Activated CD4-positive, alpha-beta T cell treated with anti-CD3 and anti-CD28 coated beads for 36 hours (primary cell): ENCODE data around the gene PRKCE. TPM values are rescaled to one million over a fixed set of nuclear protein-coding genes. Genes with fewer than 3 reads are reported as not detected.
"Not testable (repeated sequence)": the region's sequence is repeated elsewhere in the genome, so short reads cannot be mapped to it uniquely, and the experiment has no call there.

Source experiments
- ATAC-seq: fragments of 200-7000 bp; cut with Tn5 transposase; one replicate; pipeline ENCODE4 v1.10.0; 2021; ENCODE audit warnings: mild to moderate bottlenecking, moderate library complexity
- CTCF ChIA-PET: fragments of 350-600 bp; sonication (Branson Sonifier 250); formaldehyde crosslinking; loops from one replicate; lab custom pipeline; 2021; ENCODE audit warnings: antibody characterized with exemption; lab: Charles Lee
- POLR2A ChIA-PET: fragments of 350-600 bp; sonication (Branson Sonifier 250); formaldehyde crosslinking; loops from one replicate; lab custom pipeline; 2021; ENCODE audit warnings: antibody characterized with exemption, inconsistent platforms; lab: Charles Lee
- DNase-seq: peaks from one replicate; pipeline ENCODE4 v3.0.0-alpha.2; 2020
- H3K27ac Mint-ChIP-seq: one replicate; pipeline ENCODE4 v1.8.0; 2021; ENCODE audit warnings: mixed read lengths
- H3K27me3 Mint-ChIP-seq: one replicate; pipeline ENCODE4 v1.8.0; 2021; ENCODE audit warnings: mixed read lengths
- H3K36me3 Mint-ChIP-seq: one replicate; pipeline ENCODE4 v1.8.0; 2021; ENCODE audit warnings: low read depth, mixed read lengths
- H3K4me1 Mint-ChIP-seq: one replicate; pipeline ENCODE4 v1.8.0; 2021; ENCODE audit warnings: mixed read lengths
- H3K4me3 Mint-ChIP-seq: one replicate; pipeline ENCODE4 v1.8.0; 2021; ENCODE audit warnings: mild to moderate bottlenecking, moderate library complexity, mixed read lengths
- H3K9me3 Mint-ChIP-seq: one replicate; pipeline ENCODE4 v1.8.0; 2021; ENCODE audit warnings: low read depth, mixed read lengths
- intact Hi-C, 2 experiments: fragments of 100-400 bp; cut with DNase I in 1 of 2; cut with micrococcal nuclease in 1 of 2; formaldehyde crosslinking; loops; one replicate each; pipeline versions ENCODE4 v1.14.2 to v1.15.1; 2022 to 2024; cut with DNase I, micrococcal nuclease
- total RNA-seq, 2 experiments: library from RNA; stranded (reverse); gene quantifications; one replicate each; pipeline ENCODE4 v1.2.3, GENCODE V29; 2021

PRKCE gene
- total RNA-seq, 2 experiments from 2014 or later = 9.0 to 13.2 TPM

- intact Hi-C loops = no loop called here
- Mint-ChIP-seq H3K4me3 (no peak overlapping the region), H3K27me3 (no peaks in the 10 kb centered on the region), H3K9me3 (no peaks in the 10 kb centered on the region), H3K4me1 (peaks cover 23% of the 10 kb centered on the region), H3K36me3 (no peaks in the 10 kb centered on the region), H3K27ac (no peak overlapping the region)
- no peak for ATAC-seq
- DNase-seq = no peak
- CTCF ChIA-PET = interaction anchor here (0.6 to 1.1 kb wide), 3 partner anchors 8 to 424 kb away, joined by 3 to 4 read pairs (median 3); no protein-coding TSS in a partner anchor
- POLR2A ChIA-PET = no interaction called here
Observed at GRCh38 chr2:46202453-46202852, 551.0 kb downstream of the PRKCE start.

GRCh38 chr2:46202987-46203386 is 551.5 kb downstream of the PRKCE start:
- ChIA-PET CTCF (interaction anchor here (0.6 to 1.1 kb wide), 3 partner anchors 9 to 424 kb away, joined by 3 to 4 read pairs (median 3); no protein-coding TSS in a partner anchor), POLR2A (interaction anchor here (0.6 kb wide), 1 partner anchor 249 kb away, joined by 7 read pairs; no protein-coding TSS in a partner anchor)
- DNase-seq (no peak), ATAC-seq (no peak)
- no peak overlapping the region for H3K4me3 Mint-ChIP-seq
- no peaks in the 10 kb centered on the region for H3K9me3 Mint-ChIP-seq
- no peak overlapping the region for H3K27ac Mint-ChIP-seq
- no peaks in the 10 kb centered on the region for H3K27me3 Mint-ChIP-seq
- H3K4me1 Mint-ChIP-seq = peaks cover 21% of the 10 kb centered on the region
- no peaks in the 10 kb centered on the region for H3K36me3 Mint-ChIP-seq
- intact Hi-C loops = no loop called here

GRCh38 chr2:46203636-46204035 is 552.2 kb downstream of the PRKCE start:
- H3K9me3 Mint-ChIP-seq, intact Hi-C loops, ATAC-seq, H3K4me3 Mint-ChIP-seq, H3K27ac Mint-ChIP-seq, DNase-seq, H3K36me3 Mint-ChIP-seq, H3K27me3 Mint-ChIP-seq: not testable (repeated sequence)
- POLR2A ChIA-PET = interaction anchor here (0.6 kb wide), 1 partner anchor 250 kb away, joined by 7 read pairs; no protein-coding TSS in a partner anchor
- H3K4me1 Mint-ChIP-seq = peaks cover 21% of the 10 kb centered on the region
- CTCF ChIA-PET = interaction anchor here (1.8 kb wide), 1 partner anchor 26 kb away, joined by 6 read pairs; no protein-coding TSS in a partner anchor

- peaks cover 5% of the 10 kb centered on the region for H3K4me1 Mint-ChIP-seq
- no peaks in the 10 kb centered on the region for H3K27me3 Mint-ChIP-seq
- CTCF ChIA-PET = interaction anchor here (0.5 to 0.7 kb wide), 3 partner anchors 144 to 1012 kb away, joined by 3 read pairs; no protein-coding TSS in a partner anchor
- intact Hi-C loops = no loop called here
- no peak overlapping the region for H3K4me3 Mint-ChIP-seq
- POLR2A ChIA-PET = no interaction called here
- H3K36me3 Mint-ChIP-seq = peaks cover 4% of the 10 kb centered on the region
- DNase-seq (no peak), ATAC-seq (no peak)
- no peak overlapping the region for H3K27ac Mint-ChIP-seq
- H3K9me3 Mint-ChIP-seq = peaks cover 14% of the 10 kb centered on the region
Observed at GRCh38 chr2:46207591-46207990, 556.1 kb downstream of the PRKCE start.

- ATAC-seq (no peak), DNase-seq (no peak)
- ChIA-PET POLR2A (interaction anchor here (0.7 kb wide), 1 partner anchor 28 kb away, joined by 3 read pairs; no protein-coding TSS in a partner anchor), CTCF (interaction anchor here (0.6 kb wide), 1 partner anchor 171 kb away, joined by 3 read pairs; no protein-coding TSS in a partner anchor)
- intact Hi-C loops = no loop called here
- no peak overlapping the region for H3K27ac Mint-ChIP-seq
- peaks cover 14% of the 10 kb centered on the region for H3K9me3 Mint-ChIP-seq
- H3K36me3 Mint-ChIP-seq = peaks cover 4% of the 10 kb centered on the region
- no peak overlapping the region for H3K4me3 Mint-ChIP-seq
- no peaks in the 10 kb centered on the region for H3K27me3 Mint-ChIP-seq
- no peaks in the 10 kb centered on the region for H3K4me1 Mint-ChIP-seq
Observed at GRCh38 chr2:46208766-46209165, 557.3 kb downstream of the PRKCE start.

GRCh38 chr2:46210063-46210462 is 558.6 kb downstream of the PRKCE start:
- Mint-ChIP-seq H3K9me3 (peaks cover 16% of the 10 kb centered on the region), H3K4me3 (no peak overlapping the region), H3K27me3 (no peaks in the 10 kb centered on the region), H3K4me1 (no peaks in the 10 kb centered on the region), H3K36me3 (peaks cover 4% of the 10 kb centered on the region), H3K27ac (no peak overlapping the region)
- ATAC-seq (no peak), DNase-seq (no peak)
- intact Hi-C loops = no loop called here
- ChIA-PET POLR2A (no interaction called here), CTCF (interaction anchor here (0.9 kb wide), 1 partner anchor 115 kb away, joined by 3 read pairs; no protein-coding TSS in a partner anchor)

- POLR2A ChIA-PET = no interaction called here
- no peak for DNase-seq
- Mint-ChIP-seq H3K27ac (no peak overlapping the region), H3K4me1 (no peaks in the 10 kb centered on the region), H3K27me3 (no peaks in the 10 kb centered on the region), H3K4me3 (no peak overlapping the region), H3K36me3 (peaks cover 4% of the 10 kb centered on the region), H3K9me3 (peaks cover 18% of the 10 kb centered on the region)
- CTCF ChIA-PET = no interaction called here
- intact Hi-C loops = no loop called here
- no peak for ATAC-seq
Observed at GRCh38 chr2:46211461-46211860, 560.0 kb downstream of the PRKCE start.

- intact Hi-C loops = no loop called here
- CTCF ChIA-PET = no interaction called here
- DNase-seq = no peak
- Mint-ChIP-seq H3K36me3 (no peaks in the 10 kb centered on the region), H3K9me3 (peaks cover 20% of the 10 kb centered on the region), H3K27ac (no peak overlapping the region), H3K27me3 (no peaks in the 10 kb centered on the region), H3K4me3 (no peak overlapping the region), H3K4me1 (no peaks in the 10 kb centered on the region)
- no peak for ATAC-seq
- POLR2A ChIA-PET = no interaction called here
Observed at GRCh38 chr2:46213906-46214305, 562.4 kb downstream of the PRKCE start.

- intact Hi-C loops = no loop called here
- POLR2A ChIA-PET = no interaction called here
- DNase-seq (no peak), ATAC-seq (no peak)
- no peaks in the 10 kb centered on the region for H3K27me3 Mint-ChIP-seq
- peaks cover 17% of the 10 kb centered on the region for H3K9me3 Mint-ChIP-seq
- H3K4me3 Mint-ChIP-seq = no peak overlapping the region
- no peaks in the 10 kb centered on the region for H3K4me1 Mint-ChIP-seq
- H3K36me3 Mint-ChIP-seq = no peaks in the 10 kb centered on the region
- CTCF ChIA-PET = no interaction called here
- H3K27ac Mint-ChIP-seq = no peak overlapping the region
Observed at GRCh38 chr2:46216213-46216612, 564.7 kb downstream of the PRKCE start.

- H3K9me3 Mint-ChIP-seq, H3K36me3 Mint-ChIP-seq, ATAC-seq, H3K27ac Mint-ChIP-seq, CTCF ChIA-PET, H3K4me3 Mint-ChIP-seq, DNase-seq, H3K27me3 Mint-ChIP-seq, POLR2A ChIA-PET, intact Hi-C loops: not testable (repeated sequence)
- H3K4me1 Mint-ChIP-seq = peaks cover 40% of the 10 kb centered on the region
Observed at GRCh38 chr2:46223514-46223913, 572.0 kb downstream of the PRKCE start.

GRCh38 chr2:46225150-46225625 is 573.7 kb downstream of the PRKCE start:
- ATAC-seq = no peak
- Mint-ChIP-seq H3K9me3 (peaks cover 2% of the 10 kb centered on the region), H3K4me3 (no peak overlapping the region), H3K27ac (no peak overlapping the region), H3K4me1 (peaks cover 52% of the 10 kb centered on the region), H3K36me3 (no peaks in the 10 kb centered on the region), H3K27me3 (peaks cover 2% of the 10 kb centered on the region)
- no peak for DNase-seq
- CTCF ChIA-PET = no interaction called here
- intact Hi-C loops = loop anchor here in 1 of 2 experiments (5.0 kb wide), 1 partner anchor 158 kb away; no protein-coding TSS in a partner anchor
- POLR2A ChIA-PET = no interaction called here

- Mint-ChIP-seq H3K27ac (no peak overlapping the region), H3K27me3 (peaks cover 2% of the 10 kb centered on the region), H3K36me3 (no peaks in the 10 kb centered on the region), H3K9me3 (peaks cover 2% of the 10 kb centered on the region), H3K4me1 (peaks cover 57% of the 10 kb centered on the region), H3K4me3 (no peak overlapping the region)
- intact Hi-C loops = loop anchor here in 1 of 2 experiments (5.0 kb wide), 1 partner anchor 158 kb away; no protein-coding TSS in a partner anchor
- no peak for ATAC-seq
- ChIA-PET CTCF (no interaction called here), POLR2A (no interaction called here)
- no peak for DNase-seq
Observed at GRCh38 chr2:46225730-46226129, 574.3 kb downstream of the PRKCE start.
